ENCODE data around the gene TDRD12.
"Not testable (repeated sequence)": the region's sequence is repeated elsewhere in the genome, so short reads cannot be mapped to it uniquely, and the experiment has no call there.

GRCh38 chr19:32765365-32765764, 45.8 kb downstream of the TDRD12 start:
- TF ChIP-seq CTCF (conservative IDR thresholded peaks at IDR 0.05; ENCODE audit: low read depth, low read length); EZH2 (IDR thresholded peaks at IDR 0.05; ENCODE audit: borderline replicate concordance, low read depth, low read length, poor library complexity, severe bottlenecking): not testable (repeated sequence)

Measured in A673 (cell line).